Testis (tissue), 3 donors: ENCODE measurements around the gene BRPF1. TPM values are rescaled to one million over a fixed set of nuclear protein-coding genes. Genes with fewer than 3 reads are reported as not detected.

Source experiments
- DNase-seq: peaks from one replicate; pipeline ENCODE4 v3.0.0-alpha.2; 2019
- H3K27ac ChIP-seq, 2 donors: fragments of 200-600 bp; sonication (generic); one replicate each; pipeline ENCODE4 v1.5.1; 2019
- H3K27me3 ChIP-seq: fragments of 200-600 bp; sonication (generic); one replicate; pipeline ENCODE4 v1.5.1; 2019
- H3K36me3 ChIP-seq: fragments of 200-600 bp; sonication (generic); one replicate; pipeline ENCODE4 v1.5.1; 2017; ENCODE audit warnings: low read depth; ENCODE audit errors: missing control alignments
- H3K4me1 ChIP-seq: fragments of 200-600 bp; sonication (generic); one replicate; pipeline ENCODE4 v1.5.1; 2019
- H3K4me3 ChIP-seq, 2 donors: fragments of 200-600 bp; sonication (generic); one replicate each; pipeline ENCODE4 v1.5.1; 2017 to 2019
- H3K9me3 ChIP-seq: fragments of 200-600 bp; sonication (generic); one replicate; pipeline ENCODE4 v1.5.1; 2017
- POLR2A ChIP-seq: fragments of 450-650 bp; IDR thresholded peaks from one replicate; pipeline ENCODE4 v1.6.1; 2017; ENCODE audit warnings: antibody characterized with exemption, mild to moderate bottlenecking, moderate library complexity
- WGBS, 2 donors: methylation state at CpG; one replicate each; pipeline ENCODE4 v1.1.5; 2018; 5-methylcytosine and 5-hydroxymethylcytosine counted together
- intact Hi-C: fragments of 100-400 bp; cut with DNase I; formaldehyde crosslinking; loops from one replicate; pipeline ENCODE4 v1.15.1; 2023; ENCODE audit warnings: low total_unique reads
- polyA plus RNA-seq: library from polyadenylated mRNA; stranded (reverse); fragments of 350-450 nt; fragmentation: Illumina TruSeq; extraction: RNeasy Lipid Tissue Mini Kit (QIAGEN cat#74804); gene quantifications from one replicate; pipeline ENCODE4 v1.2.3, GENCODE V29; 2014; ENCODE audit warnings: low read depth, low replicate concordance; ENCODE audit not compliant: insufficient read depth
- total RNA-seq, 2 donors: library from RNA; depleted of rRNA; stranded (reverse); fragments of >200 nt; gene quantifications; one replicate each; pipeline ENCODE4 v1.2.3, GENCODE V29; 2016
- TF ChIP-seq, protein P1 (sequence below), 3 experiments: fragments of 450-650 bp in 2 of 3; fragments of 200-600 bp in 1 of 3; sonication (generic) in 1 of 3; IDR thresholded peaks; one replicate each; pipeline ENCODE4 v1.5.1; 2016 to 2019; ENCODE audit warnings: antibody characterized with exemption in 3 of 3, mild to moderate bottlenecking in 2 of 3, moderate library complexity in 1 of 3

The BRPF1 gene
- total and polyA plus RNA-seq, 3 donors from 2014 or later: 47.4 to 58.4 (median 55.1) TPM

DNA sequence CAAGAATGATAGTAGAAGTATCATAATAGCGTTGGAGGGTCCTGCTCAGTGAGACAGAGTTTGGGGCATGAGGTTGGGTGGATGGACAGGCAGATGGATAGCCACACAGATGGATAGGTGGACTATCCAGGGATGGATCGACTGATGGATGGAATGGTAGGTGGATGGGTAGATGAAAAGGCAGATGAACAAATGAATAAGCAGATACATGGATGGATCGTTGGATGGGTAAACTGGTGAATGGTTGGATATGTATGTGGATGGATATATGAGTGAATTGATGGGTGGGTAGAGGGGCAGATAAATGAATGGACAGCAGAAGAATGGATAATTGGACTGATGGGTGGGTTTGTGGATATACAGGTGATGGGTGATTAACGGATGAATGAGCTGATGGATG is 18.4 kb upstream of the BRPF1 start:
- Histone ChIP-seq H3K4me3 (no peak overlapping the region), H3K36me3 (no peaks in the 10 kb centered on the region), H3K4me1 (no peaks in the 10 kb centered on the region), H3K27me3 (no peaks in the 10 kb centered on the region), H3K9me3 (no peaks in the 10 kb centered on the region), H3K27ac (no peak overlapping the region)
- DNase-seq: no peak
- TF ChIP-seq POLR2A: no peak
- TF ChIP-seq, protein P1, sequence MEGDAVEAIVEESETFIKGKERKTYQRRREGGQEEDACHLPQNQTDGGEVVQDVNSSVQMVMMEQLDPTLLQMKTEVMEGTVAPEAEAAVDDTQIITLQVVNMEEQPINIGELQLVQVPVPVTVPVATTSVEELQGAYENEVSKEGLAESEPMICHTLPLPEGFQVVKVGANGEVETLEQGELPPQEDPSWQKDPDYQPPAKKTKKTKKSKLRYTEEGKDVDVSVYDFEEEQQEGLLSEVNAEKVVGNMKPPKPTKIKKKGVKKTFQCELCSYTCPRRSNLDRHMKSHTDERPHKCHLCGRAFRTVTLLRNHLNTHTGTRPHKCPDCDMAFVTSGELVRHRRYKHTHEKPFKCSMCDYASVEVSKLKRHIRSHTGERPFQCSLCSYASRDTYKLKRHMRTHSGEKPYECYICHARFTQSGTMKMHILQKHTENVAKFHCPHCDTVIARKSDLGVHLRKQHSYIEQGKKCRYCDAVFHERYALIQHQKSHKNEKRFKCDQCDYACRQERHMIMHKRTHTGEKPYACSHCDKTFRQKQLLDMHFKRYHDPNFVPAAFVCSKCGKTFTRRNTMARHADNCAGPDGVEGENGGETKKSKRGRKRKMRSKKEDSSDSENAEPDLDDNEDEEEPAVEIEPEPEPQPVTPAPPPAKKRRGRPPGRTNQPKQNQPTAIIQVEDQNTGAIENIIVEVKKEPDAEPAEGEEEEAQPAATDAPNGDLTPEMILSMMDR (IDR thresholded peaks at IDR 0.05): no peak
- 88 to 90% methylated on average over 4 of the region's 4 CpGs for WGBS, 2 donors
- intact Hi-C loops: no loop called here

DNA sequence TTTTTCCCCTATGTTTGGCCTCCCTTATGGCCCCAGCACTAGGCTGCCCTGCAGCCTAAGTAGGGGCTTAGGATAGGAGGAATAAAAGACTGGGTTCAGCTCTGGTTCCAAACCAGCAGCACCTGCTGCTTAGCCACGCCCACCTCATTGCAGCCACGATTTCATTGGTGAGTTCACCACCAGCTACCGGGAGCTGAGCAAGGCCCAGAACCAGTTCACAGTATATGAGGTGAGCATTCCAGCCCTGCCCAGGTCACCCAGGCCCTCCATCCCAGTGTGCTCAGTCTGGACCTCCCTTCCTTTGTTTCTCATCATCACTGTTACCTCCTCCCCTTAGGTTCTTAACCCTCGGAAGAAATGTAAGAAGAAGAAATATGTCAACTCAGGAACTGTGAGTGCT is 16.4 kb upstream of the BRPF1 start:
- intact Hi-C loops: no loop called here
- TF ChIP-seq POLR2A: no peak
- TF ChIP-seq, protein P1 (IDR thresholded peaks at IDR 0.05): no peak
- 43 to 53% methylated on average over 3 to 4 of the region's 4 CpGs for WGBS, 2 donors
- H3K27me3 ChIP-seq: no peaks in the 10 kb centered on the region
- H3K9me3 ChIP-seq: no peaks in the 10 kb centered on the region
- H3K4me1 ChIP-seq: no peaks in the 10 kb centered on the region
- no peak for DNase-seq
- no peaks in the 10 kb centered on the region for H3K36me3 ChIP-seq
- no peak overlapping the region for H3K27ac ChIP-seq
- no peak overlapping the region for H3K4me3 ChIP-seq

DNA sequence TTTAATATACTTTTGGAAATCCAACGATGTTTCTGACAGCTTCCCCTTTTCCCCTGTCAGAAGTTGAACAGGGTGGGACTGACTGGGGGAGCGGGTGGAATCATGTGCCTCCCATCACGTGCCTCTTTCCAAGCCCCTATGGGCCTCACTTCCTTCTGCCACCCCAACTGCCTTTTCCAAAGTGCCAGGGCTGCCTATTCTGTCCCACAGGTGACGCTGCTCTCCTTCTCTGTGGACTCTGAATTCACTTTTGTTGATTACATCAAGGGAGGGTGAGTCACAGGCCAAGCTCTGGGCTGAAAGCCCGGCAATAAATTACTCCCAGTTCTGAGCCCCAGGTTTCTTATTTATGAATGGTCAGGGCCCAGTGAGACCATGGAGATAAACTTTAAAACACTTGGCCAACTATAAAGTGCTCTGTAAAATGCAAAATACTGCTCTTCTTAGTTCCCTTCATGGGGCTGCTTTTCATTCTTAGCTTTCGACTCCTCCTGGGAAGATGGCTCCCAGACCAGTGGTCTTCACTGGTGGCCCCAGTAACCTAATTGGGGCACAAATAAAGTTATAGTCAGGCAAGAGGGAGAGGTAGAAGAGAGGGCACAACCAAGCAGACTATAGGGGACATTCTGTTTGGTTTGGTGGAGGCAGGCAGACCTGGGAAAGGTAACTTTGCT is 15.6 kb upstream of the BRPF1 start:
- TF ChIP-seq, protein P1 (IDR thresholded peaks at IDR 0.05): peak in 2 of 3 experiments; percentile 17 to 30
- TF ChIP-seq POLR2A: no peak
- Histone ChIP-seq H3K9me3 (no peaks in the 10 kb centered on the region), H3K4me1 (no peaks in the 10 kb centered on the region), H3K27ac (no peak overlapping the region), H3K36me3 (no peaks in the 10 kb centered on the region), H3K27me3 (no peaks in the 10 kb centered on the region), H3K4me3 (no peak overlapping the region)
- peak; percentile 36 for DNase-seq
- intact Hi-C loops: no loop called here
- WGBS, 2 donors: 65 to 72% methylated on average over 6 of the region's 6 CpGs

DNA sequence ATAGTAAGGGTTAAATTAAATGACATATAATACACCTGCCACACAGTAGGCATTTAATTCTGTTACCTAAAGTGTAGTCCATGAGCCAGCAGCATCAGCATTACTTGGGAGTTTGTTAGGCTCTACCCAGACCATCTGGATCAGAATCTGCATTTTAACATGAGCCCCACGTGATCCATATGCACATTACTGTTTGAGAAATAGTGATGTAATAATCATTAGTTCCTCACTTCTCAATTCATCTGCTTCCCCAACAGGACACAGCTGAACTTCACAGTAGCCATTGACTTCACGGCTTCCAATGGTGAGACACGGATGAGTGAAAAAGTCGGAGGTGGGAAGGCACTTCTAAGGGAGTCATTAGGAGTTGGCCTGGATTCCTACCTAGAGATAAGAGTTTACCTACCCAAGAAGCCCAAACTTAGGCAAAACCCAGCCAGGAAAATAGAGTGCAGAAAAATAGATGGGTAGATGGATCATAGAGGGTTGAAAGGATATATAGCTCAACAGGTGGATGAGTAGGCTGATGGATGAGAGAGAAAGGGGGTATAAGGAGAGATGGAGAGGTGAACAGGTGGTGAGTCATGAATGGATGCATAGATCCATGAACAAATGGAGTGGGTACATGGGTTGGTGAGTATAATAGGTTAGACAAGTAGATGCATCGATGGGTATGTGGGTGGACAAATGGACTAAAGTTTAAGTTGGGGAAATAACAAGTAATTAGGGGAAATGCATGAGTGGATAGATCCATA is 14.6 kb upstream of the BRPF1 start:
- H3K36me3 ChIP-seq: no peaks in the 10 kb centered on the region
- H3K9me3 ChIP-seq: no peaks in the 10 kb centered on the region
- H3K4me1 ChIP-seq: no peaks in the 10 kb centered on the region
- H3K27ac ChIP-seq: no peak overlapping the region
- no peak overlapping the region for H3K4me3 ChIP-seq
- TF ChIP-seq, protein P1 (IDR thresholded peaks at IDR 0.05): no peak
- TF ChIP-seq POLR2A: no peak
- WGBS, 2 donors: 87 to 92% methylated on average over 5 of the region's 5 CpGs
- intact Hi-C loops: no loop called here
- DNase-seq: no peak
- H3K27me3 ChIP-seq: no peaks in the 10 kb centered on the region
